Fibroblast of pulmonary artery (primary cell): ENCODE data around the gene ECI2.

Source experiments
- DNase-seq: peaks from one replicate; pipeline ENCODE4 v3.0.0-alpha.2; 2010; ENCODE audit warnings: low read depth
- H3K4me3 ChIP-seq: replicated peaks from 2 replicates; pipeline ENCODE4 v1.5.1; 2011; ENCODE audit warnings: low read depth, mild to moderate bottlenecking, control low read depth, low read length, moderate library complexity
- CTCF ChIP-seq: IDR thresholded peaks from 2 replicates; pipeline ENCODE4 v1.5.1; 2011; ENCODE audit warnings: mild to moderate bottlenecking, control low read depth, low read length, inconsistent platforms; ENCODE audit errors: missing control alignments

The ECI2 gene

GRCh38 chr6:4145083-4145482, 9.7 kb upstream of the ECI2 start:
- DNase-seq = no peak
- H3K4me3 ChIP-seq = no peak overlapping the region
- TF ChIP-seq CTCF = no peak

- DNase-seq = no peak
- no peak overlapping the region for H3K4me3 ChIP-seq
- TF ChIP-seq CTCF = no peak
These were observed 3.9 kb upstream of the ECI2 start for GRCh38 chr6:4139272-4139671.

GRCh38 chr6:4138186-4138585, 2.8 kb upstream of the ECI2 start:
- H3K4me3 ChIP-seq = no peak overlapping the region
- no peak for DNase-seq
- no peak for TF ChIP-seq CTCF

GRCh38 chr6:4136354-4136831, 1.0 kb upstream of the ECI2 start:
- DNase-seq = no peak
- no peak for TF ChIP-seq CTCF
- peak overlapping the region; percentile 67 for H3K4me3 ChIP-seq

- no peak for TF ChIP-seq CTCF
- H3K4me3 ChIP-seq = peak overlapping the region; percentile 67
These were observed 434 bp upstream of the ECI2 start for GRCh38 chr6:4135665-4136353.

GRCh38 chr6:4133941-4134838, 1.2 kb downstream of the ECI2 start:
- no peak for TF ChIP-seq CTCF
- peak overlapping the region; percentile 84 for H3K4me3 ChIP-seq
- no peak for DNase-seq

More at GRCh38 chr6:4135665-4136353, 434 bp upstream of the ECI2 start:
- peak; percentile 95 for DNase-seq
